Measurements from ENCODE around the gene KTN1.

KTN1 gene

DNA sequence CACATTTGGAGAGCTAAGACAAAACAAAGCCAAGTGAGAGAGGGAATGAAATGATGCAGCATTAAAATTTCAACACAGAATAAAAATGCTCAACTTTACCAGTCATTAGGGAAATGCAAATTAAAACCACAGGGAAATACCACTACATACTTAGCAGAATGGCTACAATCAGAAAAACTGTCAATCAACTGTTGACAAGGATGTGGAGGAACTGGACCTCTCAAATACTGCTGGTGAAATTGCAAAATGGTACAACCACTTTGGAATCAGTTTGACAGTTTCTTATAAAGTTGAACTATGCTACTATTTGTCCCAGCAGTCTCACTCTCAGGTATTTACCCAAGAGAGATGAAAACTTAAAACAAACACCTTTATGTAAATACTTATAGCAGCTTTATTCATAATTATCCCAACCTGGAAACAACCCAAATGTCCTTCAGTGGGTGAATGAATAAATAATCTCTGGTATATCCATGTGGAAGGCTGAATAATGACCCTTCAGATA, 43.8 kb upstream of the KTN1 start:
- DNase-seq (ENCODE audit: insufficient read length, low spot score) (no peak), FAIRE-seq (no peak)
- TF ChIP-seq, protein P1, sequence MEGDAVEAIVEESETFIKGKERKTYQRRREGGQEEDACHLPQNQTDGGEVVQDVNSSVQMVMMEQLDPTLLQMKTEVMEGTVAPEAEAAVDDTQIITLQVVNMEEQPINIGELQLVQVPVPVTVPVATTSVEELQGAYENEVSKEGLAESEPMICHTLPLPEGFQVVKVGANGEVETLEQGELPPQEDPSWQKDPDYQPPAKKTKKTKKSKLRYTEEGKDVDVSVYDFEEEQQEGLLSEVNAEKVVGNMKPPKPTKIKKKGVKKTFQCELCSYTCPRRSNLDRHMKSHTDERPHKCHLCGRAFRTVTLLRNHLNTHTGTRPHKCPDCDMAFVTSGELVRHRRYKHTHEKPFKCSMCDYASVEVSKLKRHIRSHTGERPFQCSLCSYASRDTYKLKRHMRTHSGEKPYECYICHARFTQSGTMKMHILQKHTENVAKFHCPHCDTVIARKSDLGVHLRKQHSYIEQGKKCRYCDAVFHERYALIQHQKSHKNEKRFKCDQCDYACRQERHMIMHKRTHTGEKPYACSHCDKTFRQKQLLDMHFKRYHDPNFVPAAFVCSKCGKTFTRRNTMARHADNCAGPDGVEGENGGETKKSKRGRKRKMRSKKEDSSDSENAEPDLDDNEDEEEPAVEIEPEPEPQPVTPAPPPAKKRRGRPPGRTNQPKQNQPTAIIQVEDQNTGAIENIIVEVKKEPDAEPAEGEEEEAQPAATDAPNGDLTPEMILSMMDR (IDR thresholded peaks at IDR 0.05; ENCODE audit: insufficient read depth, missing control alignments): no peak

DNA sequence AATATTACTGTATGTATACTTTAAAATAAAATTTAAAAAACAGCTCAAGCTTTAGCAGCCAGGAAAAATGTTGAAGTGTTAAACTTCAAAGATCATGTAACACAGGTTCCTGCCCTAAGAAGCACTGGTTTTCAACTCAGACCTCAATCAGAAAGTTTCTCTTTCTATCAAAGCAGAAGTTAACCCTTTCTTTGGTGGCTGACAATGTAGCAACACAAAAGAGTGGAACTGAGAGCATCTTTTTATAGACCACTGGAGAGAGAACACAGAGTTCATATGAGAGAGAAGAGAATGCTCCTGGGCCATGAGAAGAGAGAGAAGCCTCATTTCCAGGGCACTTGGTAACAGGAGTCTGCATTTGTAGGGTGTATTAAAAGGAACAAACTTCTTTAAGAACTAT, 42.2 kb upstream of the KTN1 start:
- DNase-seq (ENCODE audit: insufficient read length, low spot score): no peak
- FAIRE-seq: no peak

DNA sequence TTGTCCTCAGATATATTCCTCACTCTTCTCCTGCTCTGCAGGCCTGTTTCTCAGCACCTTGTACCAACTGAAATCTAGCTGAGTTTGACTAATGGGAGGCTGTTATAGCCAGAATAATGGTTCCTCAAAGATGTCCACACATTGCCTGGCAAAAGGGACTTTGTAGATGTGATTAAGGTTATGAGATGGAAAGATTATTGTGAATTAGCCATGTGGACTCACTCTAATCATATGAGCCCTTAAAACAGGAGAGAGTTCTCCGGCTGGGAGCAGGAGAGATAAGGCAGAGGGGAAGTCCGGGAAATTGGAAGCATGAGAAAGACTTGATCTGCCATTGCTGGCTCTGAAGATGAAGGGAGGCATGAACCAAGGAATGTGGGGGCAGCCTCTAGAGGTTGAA, 40.0 kb upstream of the KTN1 start:
- FAIRE-seq: no peak
- TF ChIP-seq, protein P1 (IDR thresholded peaks at IDR 0.05; ENCODE audit: insufficient read depth, missing control alignments): no peak
- DNase-seq (ENCODE audit: insufficient read length, low spot score): no peak

More for the DNA sequence above, 42.2 kb upstream of the KTN1 start:
- TF ChIP-seq, protein P1 (IDR thresholded peaks at IDR 0.05; ENCODE audit: insufficient read depth, missing control alignments): no peak

DNA sequence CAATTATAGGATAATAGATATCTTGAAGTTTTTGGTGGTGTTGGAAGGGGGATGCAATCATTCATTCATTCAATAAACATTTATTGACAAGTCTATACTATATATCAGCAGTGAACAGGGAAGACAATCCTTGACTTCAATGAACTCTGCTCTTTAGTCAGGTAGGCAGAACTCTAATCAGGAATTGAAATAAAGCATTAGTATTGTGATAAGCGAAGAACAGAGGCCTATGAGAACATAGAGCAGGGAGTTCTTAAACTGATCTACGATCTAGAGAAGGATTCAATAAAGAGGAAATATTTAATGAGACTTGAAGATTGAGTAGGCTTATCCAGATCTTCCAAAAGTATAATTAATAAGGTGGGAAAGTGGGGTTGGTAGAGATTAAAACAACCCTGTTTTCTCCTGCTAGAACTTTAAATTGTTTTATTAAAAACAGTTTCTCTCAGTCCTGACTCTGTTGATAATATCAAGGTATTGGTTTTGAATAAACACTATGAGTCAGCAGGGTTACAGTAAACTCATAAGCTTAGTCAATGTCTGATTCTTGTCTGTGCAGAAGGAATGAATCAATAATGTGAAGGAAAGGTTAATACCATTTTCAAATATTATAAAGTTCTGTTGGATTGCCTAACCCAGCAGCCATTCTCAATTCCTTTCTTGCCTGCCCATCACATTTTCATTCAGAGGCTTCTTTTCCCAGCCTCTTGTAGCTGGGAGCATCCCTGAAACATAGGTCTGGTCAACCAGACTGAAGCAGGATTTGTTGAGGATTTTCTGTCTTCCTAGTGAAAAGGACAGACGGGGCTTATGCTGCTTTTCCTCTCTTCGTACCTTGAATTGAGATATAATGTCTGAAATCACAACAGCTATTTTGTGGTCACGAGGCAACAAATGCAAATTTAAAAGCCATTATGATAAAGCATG, 38.9 kb upstream of the KTN1 start:
- peak; percentile 81 for FAIRE-seq
- TF ChIP-seq, protein P1 (IDR thresholded peaks at IDR 0.05; ENCODE audit: insufficient read depth, missing control alignments): no peak
- no peak for DNase-seq (ENCODE audit: insufficient read length, low spot score)

DNA sequence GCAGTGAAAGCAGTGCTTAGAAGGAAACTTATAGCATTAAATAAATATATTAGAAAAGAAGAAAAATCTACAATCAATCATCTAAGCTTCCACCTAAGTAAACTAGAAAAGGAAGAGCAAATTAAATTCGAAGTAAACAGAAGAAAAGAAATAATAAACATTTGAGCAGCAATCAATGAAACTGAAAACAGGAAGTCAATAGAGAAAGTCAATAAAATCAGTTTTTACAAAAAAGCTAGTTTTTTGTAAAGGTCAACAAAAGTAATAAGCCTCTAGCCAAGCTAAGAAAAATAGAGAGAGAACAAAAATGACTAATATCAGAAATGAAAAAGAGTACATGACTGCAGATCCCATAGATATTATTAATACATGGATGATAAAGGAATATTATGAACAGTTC, 34.2 kb upstream of the KTN1 start:
- FAIRE-seq (no peak), DNase-seq (ENCODE audit: insufficient read length, low spot score) (no peak)
- TF ChIP-seq, protein P1 (IDR thresholded peaks at IDR 0.05; ENCODE audit: insufficient read depth, missing control alignments): no peak

DNA sequence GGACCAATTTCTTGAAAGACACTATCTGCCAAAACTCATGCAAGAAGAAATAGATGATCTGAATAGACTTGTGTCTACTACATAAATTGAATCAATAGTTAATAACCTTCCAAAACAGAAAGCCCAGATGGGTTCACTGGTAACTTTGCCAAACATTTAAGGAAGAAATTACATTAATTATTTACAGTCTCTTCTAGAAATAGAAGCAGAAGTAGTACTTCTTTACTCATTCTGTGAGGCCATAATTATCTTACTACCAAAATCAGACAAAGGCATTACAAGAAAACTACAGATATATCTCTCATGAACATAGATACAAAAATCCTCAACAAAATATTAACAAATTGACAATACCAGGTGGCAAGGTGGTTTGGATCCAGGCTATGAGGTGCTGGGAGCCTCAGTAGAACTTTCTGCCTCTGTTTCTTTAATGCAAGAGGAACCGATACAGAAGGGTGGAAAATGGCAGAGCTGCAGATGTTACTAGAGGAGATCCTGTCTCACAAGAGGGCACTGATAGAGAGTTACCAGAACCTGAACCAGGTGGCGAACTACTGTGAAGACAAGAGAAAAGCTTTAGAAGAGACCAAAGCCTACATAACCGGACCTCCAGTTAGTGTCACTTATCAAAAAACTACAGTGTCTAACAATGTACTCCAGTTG, 33.7 kb upstream of the KTN1 start:
- FAIRE-seq (no peak), DNase-seq (ENCODE audit: insufficient read length, low spot score) (no peak)
- TF ChIP-seq, protein P1 (IDR thresholded peaks at IDR 0.05; ENCODE audit: insufficient read depth, missing control alignments): no peak

All from D721Med (cell line).